Spleen (tissue), 11 donors: ENCODE data around the gene PLCB4. TPM values are rescaled to one million over a fixed set of nuclear protein-coding genes. Genes with fewer than 3 reads are reported as not detected.

ENCODE experiments used
- DNase-seq: peaks from one replicate; pipeline ENCODE4 v3.0.0-alpha.2; 2020
- H3K27ac ChIP-seq, 8 donors: fragments of 200-600 bp; sonication (generic) in 7 of 8; 1 replicate in 4 of 8; 2 replicates in 4 of 8; pipeline versions ENCODE4 v1.5.0 to v1.8.0; 2016 to 2021; ENCODE audit warnings: inconsistent platforms in 4 of 8, mild to moderate bottlenecking in 4 of 8, moderate library complexity in 1 of 8
- H3K27me3 ChIP-seq, 7 donors: fragments of 200-600 bp; sonication (generic) in 6 of 7; replicated peaks in 1 of 7; 1 replicate in 4 of 7; 2 replicates in 3 of 7; pipeline versions ENCODE4 v1.5.0 to v1.8.0; 2016 to 2021; ENCODE audit warnings: inconsistent platforms in 3 of 7, mild to moderate bottlenecking in 1 of 7
- H3K36me3 ChIP-seq, 6 donors: fragments of 200-600 bp; sonication (generic) in 5 of 6; 1 replicate in 4 of 6; 2 replicates in 2 of 6; pipeline versions ENCODE4 v1.5.0 to v1.8.0; 2016 to 2021; ENCODE audit warnings: inconsistent platforms in 2 of 6
- H3K4me1 ChIP-seq, 6 donors: fragments of 200-600 bp; sonication (generic) in 5 of 6; 1 replicate in 3 of 6; 2 replicates in 3 of 6; pipeline versions ENCODE4 v1.5.0 to v1.8.0; 2016 to 2021; ENCODE audit warnings: inconsistent platforms in 3 of 6
- H3K4me3 ChIP-seq, 8 donors: fragments of 200-600 bp; sonication (generic) in 7 of 8; 1 replicate in 4 of 8; 2 replicates in 4 of 8; pipeline versions ENCODE4 v1.5.0 to v1.8.0; 2016 to 2021; ENCODE audit warnings: inconsistent platforms in 4 of 8, mild to moderate bottlenecking in 4 of 8, moderate library complexity in 2 of 8
- H3K9me3 ChIP-seq, 8 donors: fragments of 200-600 bp; sonication (generic) in 7 of 8; 1 replicate in 4 of 8; 2 replicates in 4 of 8; pipeline versions ENCODE4 v1.5.0 to v1.8.0; 2016 to 2021; ENCODE audit warnings: inconsistent platforms in 4 of 8
- POLR2A ChIP-seq, 3 donors: fragments of 450-650 bp; IDR thresholded peaks; one replicate each; pipeline ENCODE4 v1.5.1; 2017; ENCODE audit warnings: antibody characterized with exemption in 3 of 3, mild to moderate bottlenecking in 1 of 3
- POLR2AphosphoS5 ChIP-seq, 3 donors: sonication (generic); formaldehyde crosslinking; IDR thresholded peaks; one replicate each; pipeline ENCODE4 v1.5.1; 2017; ENCODE audit warnings: antibody characterized with exemption in 3 of 3
- WGBS, 5 donors: extraction: QIAGEN DNeasy Blood & Tissue Kit in 3 of 5; methylation state at CpG; one replicate each; pipeline versions ENCODE4 v1.1.5 to v1.1.7; 2013 to 2018; 5-methylcytosine and 5-hydroxymethylcytosine counted together
- intact Hi-C: fragments of 100-400 bp; cut with DNase I; formaldehyde crosslinking; loops from one replicate; pipeline ENCODE4 v1.15.0; 2023; ENCODE audit warnings: low total_unique reads
- polyA plus RNA-seq, 3 donors: library from polyadenylated mRNA; stranded (reverse); fragments of 200-250 nt; gene quantifications; one replicate each; pipeline ENCODE4 v1.2.1, GENCODE V29; 2013
- total RNA-seq, 7 donors: library from RNA; depleted of rRNA in 3 of 7; stranded (reverse); fragments of >200 nt in 3 of 7; fragmentation: NEBNext Ultra II Directional in 4 of 7; extraction: Animal tissue kit (Norgen Biotek cat#: 25700) in 4 of 7; gene quantifications; one replicate each; pipeline versions ENCODE4 v1.1.0 to v1.2.1, GENCODE V29; 2016 to 2021
- TF ChIP-seq, protein P1 (sequence below), 11 experiments: fragments of 200-600 bp in 7 of 11; fragments of 450-650 bp in 4 of 11; sonication (generic) in 4 of 11; IDR thresholded peaks in 8 of 11; conservative IDR thresholded peaks in 3 of 11; 1 replicate in 7 of 11; 2 replicates in 4 of 11; pipeline versions ENCODE4 v1.4.0 to v1.8.0; 2016 to 2021; ENCODE audit warnings: antibody characterized with exemption in 11 of 11, inconsistent platforms in 4 of 11, mild to moderate bottlenecking in 1 of 11
- donor health status: healthy with polysubstance abuse.
- donor health status: DM: no; HTN: no; CAD: no; lungs with moderate emphysema.
- donor health status: DM: no; HTN: no; CAD: no.
- donor health status: Bipolar disorder and iron deficiency.
- donor health status: healthy.
- donor health status: DM: no; HTN: no; CAD: no.
- donor health status: DM: yes; HTN: yes; CAD: no.

PLCB4 gene
- total and polyA plus RNA-seq, 10 donors: 0.43 to 4.9 (median 1.6) TPM

DNA sequence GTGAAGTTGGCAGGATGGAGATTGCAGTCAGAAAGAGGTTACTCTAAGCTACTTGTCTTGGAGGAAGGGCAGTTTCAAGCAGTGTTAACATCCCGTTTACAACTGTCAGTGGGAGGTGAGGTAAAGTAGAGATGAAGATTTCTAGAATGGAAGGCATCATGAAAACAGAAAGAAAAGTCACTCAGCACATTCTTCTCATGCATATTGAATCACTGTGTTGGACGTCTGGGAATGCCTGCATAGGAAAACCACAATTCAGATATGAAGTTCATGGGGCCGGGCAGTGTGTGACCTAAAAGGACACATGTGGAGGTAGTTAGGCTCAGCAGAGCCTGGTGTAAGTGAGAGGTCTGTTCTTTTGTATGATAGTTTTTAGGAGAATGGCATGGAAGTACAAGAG lies 372.0 kb downstream of the PLCB4 start:
- no peak for DNase-seq
- Histone ChIP-seq H3K4me3 (no peak overlapping the region), H3K9me3 (peaks cover 0 to 11% (median 3%) of the 10 kb centered on the region in 8 donors), H3K27ac (no peak overlapping the region), H3K36me3 (no peaks in the 10 kb centered on the region), H3K4me1 (no peaks in the 10 kb centered on the region), H3K27me3 (no peaks in the 10 kb centered on the region)
- TF ChIP-seq POLR2AphosphoS5 (IDR thresholded peaks at IDR 0.05) (no peak), POLR2A (IDR thresholded peaks at IDR 0.05) (no peak)
- TF ChIP-seq, protein P1, sequence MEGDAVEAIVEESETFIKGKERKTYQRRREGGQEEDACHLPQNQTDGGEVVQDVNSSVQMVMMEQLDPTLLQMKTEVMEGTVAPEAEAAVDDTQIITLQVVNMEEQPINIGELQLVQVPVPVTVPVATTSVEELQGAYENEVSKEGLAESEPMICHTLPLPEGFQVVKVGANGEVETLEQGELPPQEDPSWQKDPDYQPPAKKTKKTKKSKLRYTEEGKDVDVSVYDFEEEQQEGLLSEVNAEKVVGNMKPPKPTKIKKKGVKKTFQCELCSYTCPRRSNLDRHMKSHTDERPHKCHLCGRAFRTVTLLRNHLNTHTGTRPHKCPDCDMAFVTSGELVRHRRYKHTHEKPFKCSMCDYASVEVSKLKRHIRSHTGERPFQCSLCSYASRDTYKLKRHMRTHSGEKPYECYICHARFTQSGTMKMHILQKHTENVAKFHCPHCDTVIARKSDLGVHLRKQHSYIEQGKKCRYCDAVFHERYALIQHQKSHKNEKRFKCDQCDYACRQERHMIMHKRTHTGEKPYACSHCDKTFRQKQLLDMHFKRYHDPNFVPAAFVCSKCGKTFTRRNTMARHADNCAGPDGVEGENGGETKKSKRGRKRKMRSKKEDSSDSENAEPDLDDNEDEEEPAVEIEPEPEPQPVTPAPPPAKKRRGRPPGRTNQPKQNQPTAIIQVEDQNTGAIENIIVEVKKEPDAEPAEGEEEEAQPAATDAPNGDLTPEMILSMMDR (IDR thresholded peaks at IDR 0.05 in 8 of 11, conservative IDR thresholded peaks at IDR 0.05 in 3 of 11): no peak
- WGBS, 5 donors: 68 to 84% (median 72%) methylated on average over 3 of the region's 3 CpGs
- intact Hi-C loops: no loop called here

DNA sequence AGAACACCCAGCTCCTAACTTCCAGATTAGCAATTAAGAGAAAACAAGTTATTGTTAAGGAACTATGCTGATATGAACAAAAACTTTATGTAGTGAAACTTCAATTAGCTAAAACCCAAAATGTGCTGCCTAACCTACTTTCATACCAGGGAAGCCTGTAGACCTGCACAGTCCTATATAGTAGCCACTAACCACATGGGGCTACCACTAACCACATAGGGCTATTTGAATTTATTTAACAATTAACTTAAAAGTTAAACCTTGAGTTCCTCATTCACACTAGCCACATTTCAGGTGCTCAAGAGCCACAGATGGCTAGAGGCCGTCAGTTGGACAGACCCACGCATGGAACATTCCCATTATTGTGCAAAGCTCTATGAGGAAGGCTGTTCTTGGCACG lies 373.1 kb downstream of the PLCB4 start:
- Histone ChIP-seq H3K27ac (no peak overlapping the region), H3K27me3 (no peaks in the 10 kb centered on the region), H3K4me3 (no peak overlapping the region), H3K36me3 (no peaks in the 10 kb centered on the region), H3K9me3 (peaks cover 0 to 11% (median 3%) of the 10 kb centered on the region in 8 donors), H3K4me1 (no peaks in the 10 kb centered on the region)
- TF ChIP-seq, protein P1 (IDR thresholded peaks at IDR 0.05 in 8 of 11, conservative IDR thresholded peaks at IDR 0.05 in 3 of 11): no peak
- TF ChIP-seq POLR2AphosphoS5 (IDR thresholded peaks at IDR 0.05): no peak
- 57 to 74% (median 66%) methylated on average over 3 of the region's 3 CpGs for WGBS, 5 donors
- intact Hi-C loops: no loop called here
- no peak for DNase-seq

- intact Hi-C loops: no loop called here
- H3K9me3 ChIP-seq: peaks cover 0 to 11% (median 3%) of the 10 kb centered on the region in 8 donors
- H3K36me3 ChIP-seq: no peaks in the 10 kb centered on the region
- H3K27me3 ChIP-seq: no peaks in the 10 kb centered on the region
- H3K27ac ChIP-seq: no peak overlapping the region
- no peak for DNase-seq
- TF ChIP-seq, protein P1 (IDR thresholded peaks at IDR 0.05 in 8 of 11, conservative IDR thresholded peaks at IDR 0.05 in 3 of 11): no peak
- TF ChIP-seq POLR2AphosphoS5 (IDR thresholded peaks at IDR 0.05) (no peak), POLR2A (IDR thresholded peaks at IDR 0.05) (no peak)
- H3K4me1 ChIP-seq: no peaks in the 10 kb centered on the region
- no peak overlapping the region for H3K4me3 ChIP-seq
These were observed 374.0 kb downstream of the PLCB4 start for GRCh38 chr20:9442858-9443257.

DNA sequence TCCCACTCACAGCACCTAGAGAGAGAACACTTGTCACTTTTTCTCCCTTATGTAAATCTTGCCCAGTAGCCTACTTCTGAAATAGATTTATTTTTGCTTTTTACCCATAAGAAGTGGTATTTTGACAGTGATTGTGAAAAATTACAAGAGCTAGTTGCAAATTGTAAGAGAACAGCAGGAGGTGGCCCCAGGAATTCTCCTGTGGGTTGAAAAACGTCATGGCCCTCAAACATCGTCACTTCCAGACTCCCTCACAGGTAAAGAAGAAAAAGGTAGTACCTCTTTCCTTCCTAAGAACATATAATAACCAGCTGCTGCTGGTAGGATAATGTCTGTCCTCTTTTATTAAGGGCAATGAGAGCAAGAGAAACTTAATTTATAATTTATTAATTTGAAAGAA lies 376.0 kb downstream of the PLCB4 start:
- TF ChIP-seq POLR2A (IDR thresholded peaks at IDR 0.05) (no peak), POLR2AphosphoS5 (IDR thresholded peaks at IDR 0.05) (no peak)
- TF ChIP-seq, protein P1 (IDR thresholded peaks at IDR 0.05 in 8 of 11, conservative IDR thresholded peaks at IDR 0.05 in 3 of 11): no peak
- intact Hi-C loops: no loop called here
- H3K4me3 ChIP-seq: no peak overlapping the region
- 40 to 69% (median 61%) methylated on average over 2 of the region's 2 CpGs for WGBS, 5 donors
- no peaks in the 10 kb centered on the region for H3K4me1 ChIP-seq
- no peaks in the 10 kb centered on the region for H3K36me3 ChIP-seq
- DNase-seq: no peak
- no peaks in the 10 kb centered on the region for H3K27me3 ChIP-seq
- H3K9me3 ChIP-seq: no peaks in the 10 kb centered on the region
- H3K27ac ChIP-seq: no peak overlapping the region
